H1 (cell line): Measurements from ENCODE around the gene REM1. TPM values are rescaled to one million over a fixed set of nuclear protein-coding genes. Genes with fewer than 3 reads are reported as not detected.
"Not testable (repeated sequence)": the region's sequence is repeated elsewhere in the genome, so short reads cannot be mapped to it uniquely, and the experiment has no call there.

Source experiments
- CTCF ChIA-PET: fragments of 300-600 bp; sonication (Branson Sonifier 250); formaldehyde crosslinking; loops from one replicate; lab custom pipeline; 2021; ENCODE audit not compliant: partially characterized antibody; lab: Charles Lee
- POLR2A ChIA-PET: fragments of 300-600 bp; sonication (Branson Sonifier 250); formaldehyde crosslinking; loops from one replicate; lab custom pipeline; 2021; ENCODE audit warnings: inconsistent platforms; ENCODE audit not compliant: partially characterized antibody; lab: Charles Lee
- DNase-seq, 2 experiments: peaks; one replicate each; pipeline versions ENCODE4 v3.0.0 to v3.0.0-alpha.2; 2010 to 2022; ENCODE audit warnings: low spot score in 2 of 2, low read depth in 1 of 2, mixed read lengths in 1 of 2
- FAIRE-seq: peaks from 2 replicates; lab custom pipeline; 2011; peaks lifted over from hg19 to GRCh38; lab: Jason Lieb, UNC
- H2AFZ ChIP-seq: 2 replicates; pipeline ENCODE4 v1.8.1; 2012; ENCODE audit warnings: low read length, inconsistent platforms
- H2AK5ac ChIP-seq: 2 replicates; pipeline ENCODE4 v1.6.1; 2013; ENCODE audit warnings: low read depth, low read length
- H2BK120ac ChIP-seq: replicated peaks from 2 replicates; pipeline ENCODE3; 2013; ENCODE audit warnings: low read depth, low read length, inconsistent platforms
- H2BK12ac ChIP-seq: 2 replicates; pipeline ENCODE4 v1.6.1; 2013; ENCODE audit warnings: low read depth, low read length
- H2BK15ac ChIP-seq: 2 replicates; pipeline ENCODE4 v1.6.1; 2013; ENCODE audit warnings: low read length
- H2BK20ac ChIP-seq: 2 replicates; pipeline ENCODE4 v1.6.1; 2013; ENCODE audit warnings: low read length
- H2BK5ac ChIP-seq: 2 replicates; pipeline ENCODE4 v1.6.1; 2013; ENCODE audit warnings: low read depth, low read length
- H3K14ac ChIP-seq: 2 replicates; pipeline ENCODE4 v1.6.1; 2013; ENCODE audit warnings: inconsistent platforms; ENCODE audit not compliant: insufficient read length
- H3K18ac ChIP-seq: 2 replicates; pipeline ENCODE4 v1.6.1; 2013; ENCODE audit warnings: low read length; ENCODE audit errors: extremely low read depth
- H3K23ac ChIP-seq: 2 replicates; pipeline ENCODE4 v1.6.1; 2013; ENCODE audit warnings: inconsistent platforms; ENCODE audit not compliant: insufficient read length
- H3K23me2 ChIP-seq: 2 replicates; pipeline ENCODE4 v1.6.1; 2013; ENCODE audit warnings: low read depth, low read length
- H3K27ac ChIP-seq: 2 replicates; pipeline ENCODE4 v1.6.1; 2011; ENCODE audit warnings: low read depth, low read length, inconsistent platforms
- H3K27me3 ChIP-seq, 4 experiments: replicated peaks in 1 of 4; 1 replicate in 1 of 4; 2 replicates in 3 of 4; pipeline versions ENCODE4 v1.6.1 to v1.8.1; 2011 to 2013; ENCODE audit warnings: low read length in 3 of 4, mild to moderate bottlenecking in 3 of 4, inconsistent platforms in 2 of 4, mixed read lengths in 2 of 4, moderate library complexity in 1 of 4; ENCODE audit not compliant: control insufficient read depth in 3 of 4, insufficient read depth in 3 of 4; ENCODE audit errors: extremely low read depth in 1 of 4
- H3K36me3 ChIP-seq, 4 experiments: 2 replicates each; pipeline versions ENCODE4 v1.6.1 to v1.8.1; 2011 to 2013; ENCODE audit warnings: mild to moderate bottlenecking in 4 of 4, low read length in 3 of 4, moderate library complexity in 2 of 4, control low read depth in 1 of 4, inconsistent platforms in 1 of 4; ENCODE audit not compliant: insufficient read depth in 4 of 4, control insufficient read depth in 2 of 4
- H3K4ac ChIP-seq: replicated peaks from 2 replicates; pipeline ENCODE3; 2013; ENCODE audit warnings: low read length, low read depth, mixed read lengths, inconsistent platforms; ENCODE audit not compliant: insufficient read length
- H3K4me1 ChIP-seq, 4 experiments: replicated peaks in 1 of 4; 1 replicate in 1 of 4; 2 replicates in 3 of 4; pipeline versions ENCODE4 v1.6.1 to v1.8.1; 2011 to 2013; ENCODE audit warnings: low read length in 3 of 4, inconsistent platforms in 2 of 4, mixed read lengths in 1 of 4; ENCODE audit not compliant: insufficient read depth in 4 of 4, control insufficient read depth in 3 of 4
- H3K4me2 ChIP-seq, 2 experiments: 2 replicates each; pipeline versions ENCODE4 v1.6.1 to v1.8.1; 2011 to 2013; ENCODE audit warnings: low read depth in 2 of 2, low read length in 2 of 2, control low read depth in 1 of 2, inconsistent platforms in 1 of 2, mild to moderate bottlenecking in 1 of 2; ENCODE audit not compliant: insufficient read depth in 1 of 2
- H3K4me3 ChIP-seq, 4 experiments: fragments of 200-600, 300-600 bp in 1 of 4; sonication (generic), shearing (Covaris generic), sonication (Bioruptor Twin) in 1 of 4; 2 replicates each; pipeline versions ENCODE4 v1.5.1 to v1.8.1; 2011 to 2016; ENCODE audit warnings: low read length in 4 of 4, low read depth in 3 of 4, control low read depth in 2 of 4, inconsistent platforms in 2 of 4, mild to moderate bottlenecking in 2 of 4, mixed read lengths in 1 of 4, moderate library complexity in 1 of 4; ENCODE audit not compliant: insufficient read depth in 2 of 4; ENCODE audit errors: extremely low read depth in 1 of 4
- H3K56ac ChIP-seq: replicated peaks from 2 replicates; pipeline ENCODE3; 2013; ENCODE audit warnings: low read depth, mild to moderate bottlenecking, mixed read lengths, low read length, inconsistent platforms; ENCODE audit not compliant: insufficient read length
- H3K79me1 ChIP-seq: 2 replicates; pipeline ENCODE4 v1.6.1; 2013; ENCODE audit warnings: low read depth, low read length, control low read depth
- H3K79me2 ChIP-seq, 2 experiments: 2 replicates each; pipeline versions ENCODE4 v1.6.1 to v1.8.1; 2012 to 2013; ENCODE audit warnings: low read length in 2 of 2, mild to moderate bottlenecking in 2 of 2, inconsistent platforms in 1 of 2; ENCODE audit not compliant: insufficient read depth in 2 of 2, control insufficient read depth in 1 of 2
- H3K9ac ChIP-seq, 4 experiments: replicated peaks in 1 of 4; 1 replicate in 1 of 4; 2 replicates in 3 of 4; pipeline versions ENCODE4 v1.6.1 to v1.8.1; 2011 to 2013; ENCODE audit warnings: low read depth in 3 of 4, low read length in 3 of 4, control low read depth in 2 of 4, mild to moderate bottlenecking in 2 of 4, moderate library complexity in 2 of 4, inconsistent platforms in 1 of 4; ENCODE audit errors: extremely low read depth in 1 of 4
- H3K9me3 ChIP-seq, 2 experiments: 2 replicates each; pipeline versions ENCODE4 v1.6.1 to v1.8.1; 2012 to 2013; ENCODE audit warnings: mild to moderate bottlenecking in 2 of 2, moderate library complexity in 2 of 2, control low read depth in 1 of 2, inconsistent platforms in 1 of 2, low read depth in 1 of 2, low read length in 1 of 2, mixed read lengths in 1 of 2; ENCODE audit not compliant: insufficient read depth in 2 of 2
- H4K20me1 ChIP-seq, 2 experiments: replicated peaks in 1 of 2; 2 replicates each; pipeline versions ENCODE3 to v1.8.1; 2011 to 2013; ENCODE audit warnings: inconsistent platforms in 2 of 2, low read length in 2 of 2, mild to moderate bottlenecking in 1 of 2; ENCODE audit not compliant: insufficient read depth in 2 of 2, control insufficient read depth in 1 of 2
- H4K5ac ChIP-seq: 2 replicates; pipeline ENCODE4 v1.6.1; 2013; ENCODE audit warnings: low read length, low read depth, mixed read lengths, inconsistent platforms; ENCODE audit not compliant: insufficient read length
- H4K8ac ChIP-seq: 2 replicates; pipeline ENCODE4 v1.8.0; 2013; ENCODE audit warnings: mild to moderate bottlenecking, moderate library complexity, low read length, inconsistent platforms; ENCODE audit not compliant: insufficient read depth; ENCODE audit errors: extremely low read depth
- H4K91ac ChIP-seq: replicated peaks from 2 replicates; pipeline ENCODE3; 2013; ENCODE audit warnings: low read length, mixed read lengths, inconsistent platforms; ENCODE audit not compliant: insufficient read length
- WGBS, 2 experiments: shearing (Covaris generic) in 1 of 2; methylation state at CpG; one replicate each; pipeline versions ENCODE4 v1.1.6 to v1.1.7; 2013 to 2015; ENCODE audit warnings: low lambda C conversion rate in 2 of 2, mixed read lengths in 2 of 2, inconsistent platforms in 1 of 2, low coverage in 1 of 2, missing lambda C conversion rate in 1 of 2; ENCODE audit not compliant: insufficient replicate concordance in 2 of 2, insufficient coverage in 1 of 2, insufficient read length in 1 of 2; ENCODE audit errors: extremely low coverage in 1 of 2, missing lambda C conversion rate in 1 of 2; 5-methylcytosine and 5-hydroxymethylcytosine counted together
- polyA plus RNA-seq, 7 experiments: library from polyadenylated mRNA; depleted of rRNA in 3 of 7; stranded (reverse) in 5 of 7; unstranded in 2 of 7; fragments of >200 nt in 5 of 7; fragments of 200-250 nt in 2 of 7; gene quantifications; 1 replicate in 5 of 7; 2 replicates in 1 of 7; 4 replicates in 1 of 7; pipeline versions ENCODE4 v1.2.1 to v1.2.3, GENCODE V29; 2011 to 2013; ENCODE audit warnings: missing spikeins in 2 of 7, mixed read lengths in 2 of 7
- total RNA-seq: library from RNA; stranded (reverse); fragmentation: NEBNext Ultra II Directional; extraction: Animal tissue kit (Norgen Biotek cat#: 25700); gene quantifications from 2 replicates; pipeline ENCODE4 v1.2.1, GENCODE V29; 2021

Gene REM1
- total and polyA plus RNA-seq, 2 of the 8 experiments (the other 6 are each of a cell fraction or from before 2014, with no cell fraction given): 0.05 TPM; not detected in 1

DNA sequence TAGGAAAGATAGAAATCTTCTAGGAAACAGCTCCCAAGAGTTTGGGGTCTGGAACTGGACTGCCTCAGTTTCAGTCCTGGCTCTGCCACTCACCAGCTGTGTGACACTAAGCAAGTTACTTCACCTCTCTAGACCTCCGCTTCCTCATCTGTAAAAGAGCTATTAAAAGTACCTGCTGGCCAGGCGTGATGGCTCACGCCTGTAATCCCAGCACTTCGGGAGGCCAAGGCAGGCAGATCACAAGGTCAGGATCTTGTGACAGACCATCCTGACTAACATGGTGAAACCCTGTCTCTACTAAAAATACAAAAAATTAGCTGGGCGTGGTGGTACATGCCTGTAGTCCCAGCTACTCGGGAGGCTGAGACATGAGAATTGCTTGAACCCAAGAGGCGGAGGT is 46.2 kb downstream of the REM1 start:
- H3K27ac ChIP-seq, H2BK15ac ChIP-seq, H3K79me1 ChIP-seq, H3K56ac ChIP-seq, H4K5ac ChIP-seq, H3K36me3 ChIP-seq, H2BK5ac ChIP-seq, H4K91ac ChIP-seq, H3K9me3 ChIP-seq, H3K23ac ChIP-seq, H2BK12ac ChIP-seq, H3K4me2 ChIP-seq, H3K14ac ChIP-seq, H2BK20ac ChIP-seq, H3K23me2 ChIP-seq, H2AFZ ChIP-seq, H3K4ac ChIP-seq, H3K27me3 ChIP-seq, H3K4me3 ChIP-seq, FAIRE-seq, H3K4me1 ChIP-seq, H2BK120ac ChIP-seq, H3K9ac ChIP-seq, H3K18ac ChIP-seq, H2AK5ac ChIP-seq, DNase-seq: not testable (repeated sequence)
- peaks cover 8 to 22% of the 10 kb centered on the region in 2 experiments for H4K20me1 ChIP-seq
- peaks cover 3 to 53% of the 10 kb centered on the region in 2 experiments for H3K79me2 ChIP-seq
- ChIA-PET CTCF (interaction anchor here (0.8 to 4.2 kb wide), 6 partner anchors 9 to 91 kb away, joined by 3 to 17 read pairs (median 6); partner anchors contain the start of gene ID1), POLR2A (interaction anchor here (1.0 to 1.3 kb wide), 3 partner anchors 14 to 143 kb away, joined by 3 read pairs; no protein-coding TSS in a partner anchor)
- 92% methylated on average over 7 of the region's 7 CpGs; no CpG with 5 or more reads in 1 of the 2 experiments for WGBS, 2 experiments
- H4K8ac ChIP-seq: 0 out of 2 replicates have a peak overlapping the region, but pooled peaks have one; percentile 42
